ENCODE measurements around the gene SLC35F3.
A peak's percentile ranks its signal among the peaks of the same experiment; 100 is the strongest.

DNA sequence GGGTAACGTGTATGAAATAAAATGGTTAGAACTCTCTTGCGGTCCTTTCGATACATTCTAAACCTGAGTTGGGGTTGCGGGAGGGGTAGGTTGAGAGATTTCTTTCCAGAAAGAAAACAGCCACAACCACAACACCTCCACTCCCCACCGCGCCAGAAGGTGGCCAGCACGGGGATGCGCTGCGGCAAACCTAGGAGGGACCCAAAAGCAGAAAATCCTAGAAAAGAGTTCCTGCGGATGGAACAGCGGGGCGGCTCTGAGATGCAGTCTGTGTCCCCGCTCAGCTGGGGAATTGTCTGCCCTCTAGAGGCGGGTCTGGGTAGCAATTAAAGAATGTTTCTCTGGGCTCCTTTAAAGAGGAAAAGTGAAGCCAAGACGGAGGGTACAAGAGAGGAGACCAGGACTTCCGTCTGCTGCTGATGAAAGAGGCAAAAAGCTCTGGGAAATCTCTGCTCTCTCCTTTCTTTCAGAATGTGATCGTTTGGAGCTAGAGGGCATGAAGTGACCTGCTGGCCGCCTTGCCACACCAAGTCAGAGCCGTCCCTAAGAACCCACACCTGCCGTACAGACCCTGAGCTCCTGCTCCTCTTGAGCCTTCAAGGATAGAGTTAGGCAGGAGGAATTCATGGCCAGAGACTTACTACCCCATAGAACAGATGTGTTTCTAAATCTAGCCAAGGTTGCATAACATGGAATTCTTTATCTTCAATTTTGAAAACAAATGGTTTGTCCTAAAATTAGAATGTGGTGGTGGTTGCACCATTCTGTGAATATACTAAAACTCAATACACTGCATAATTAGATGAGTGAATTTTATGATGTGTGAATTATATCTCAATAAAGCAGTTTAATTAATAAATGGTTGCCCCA lies 422.3 kb downstream of the SLC35F3 start:
- TF ChIP-seq FOSL2 (IDR thresholded peaks at IDR 0.05; ENCODE audit: borderline replicate concordance, low read depth) (no peak), FOXM1 (IDR thresholded peaks at IDR 0.05; ENCODE audit: low read depth) (no peak), EZH2phosphoT487 (IDR thresholded peaks at IDR 0.05; ENCODE audit: borderline replicate concordance, low read depth) (no peak), RXRA (IDR thresholded peaks at IDR 0.05; ENCODE audit: borderline replicate concordance, low read depth) (no peak), YY1 (IDR thresholded peaks at IDR 0.05; ENCODE audit: low read depth) (no peak), POLR2AphosphoS5 (IDR thresholded peaks at IDR 0.05; ENCODE audit: low read depth, low read length) (no peak), TAF1 (IDR thresholded peaks at IDR 0.05; ENCODE audit: borderline replicate concordance, low read depth, low read length) (no peak), SMC3 (IDR thresholded peaks at IDR 0.05; ENCODE audit: low read depth, low read length) (peak; percentile 58), FOXJ3 (CRISPR knock-in tag; IDR thresholded peaks at IDR 0.05) (no peak), RFX5 (IDR thresholded peaks at IDR 0.05; ENCODE audit: low read length) (no peak), JUND (IDR thresholded peaks at IDR 0.05) (no peak)
- TF ChIP-seq, protein P1, sequence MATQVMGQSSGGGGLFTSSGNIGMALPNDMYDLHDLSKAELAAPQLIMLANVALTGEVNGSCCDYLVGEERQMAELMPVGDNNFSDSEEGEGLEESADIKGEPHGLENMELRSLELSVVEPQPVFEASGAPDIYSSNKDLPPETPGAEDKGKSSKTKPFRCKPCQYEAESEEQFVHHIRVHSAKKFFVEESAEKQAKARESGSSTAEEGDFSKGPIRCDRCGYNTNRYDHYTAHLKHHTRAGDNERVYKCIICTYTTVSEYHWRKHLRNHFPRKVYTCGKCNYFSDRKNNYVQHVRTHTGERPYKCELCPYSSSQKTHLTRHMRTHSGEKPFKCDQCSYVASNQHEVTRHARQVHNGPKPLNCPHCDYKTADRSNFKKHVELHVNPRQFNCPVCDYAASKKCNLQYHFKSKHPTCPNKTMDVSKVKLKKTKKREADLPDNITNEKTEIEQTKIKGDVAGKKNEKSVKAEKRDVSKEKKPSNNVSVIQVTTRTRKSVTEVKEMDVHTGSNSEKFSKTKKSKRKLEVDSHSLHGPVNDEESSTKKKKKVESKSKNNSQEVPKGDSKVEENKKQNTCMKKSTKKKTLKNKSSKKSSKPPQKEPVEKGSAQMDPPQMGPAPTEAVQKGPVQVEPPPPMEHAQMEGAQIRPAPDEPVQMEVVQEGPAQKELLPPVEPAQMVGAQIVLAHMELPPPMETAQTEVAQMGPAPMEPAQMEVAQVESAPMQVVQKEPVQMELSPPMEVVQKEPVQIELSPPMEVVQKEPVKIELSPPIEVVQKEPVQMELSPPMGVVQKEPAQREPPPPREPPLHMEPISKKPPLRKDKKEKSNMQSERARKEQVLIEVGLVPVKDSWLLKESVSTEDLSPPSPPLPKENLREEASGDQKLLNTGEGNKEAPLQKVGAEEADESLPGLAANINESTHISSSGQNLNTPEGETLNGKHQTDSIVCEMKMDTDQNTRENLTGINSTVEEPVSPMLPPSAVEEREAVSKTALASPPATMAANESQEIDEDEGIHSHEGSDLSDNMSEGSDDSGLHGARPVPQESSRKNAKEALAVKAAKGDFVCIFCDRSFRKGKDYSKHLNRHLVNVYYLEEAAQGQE (IDR thresholded peaks at IDR 0.05; ENCODE audit: low read depth, low read length): no peak
- TF ChIP-seq, protein P2, sequence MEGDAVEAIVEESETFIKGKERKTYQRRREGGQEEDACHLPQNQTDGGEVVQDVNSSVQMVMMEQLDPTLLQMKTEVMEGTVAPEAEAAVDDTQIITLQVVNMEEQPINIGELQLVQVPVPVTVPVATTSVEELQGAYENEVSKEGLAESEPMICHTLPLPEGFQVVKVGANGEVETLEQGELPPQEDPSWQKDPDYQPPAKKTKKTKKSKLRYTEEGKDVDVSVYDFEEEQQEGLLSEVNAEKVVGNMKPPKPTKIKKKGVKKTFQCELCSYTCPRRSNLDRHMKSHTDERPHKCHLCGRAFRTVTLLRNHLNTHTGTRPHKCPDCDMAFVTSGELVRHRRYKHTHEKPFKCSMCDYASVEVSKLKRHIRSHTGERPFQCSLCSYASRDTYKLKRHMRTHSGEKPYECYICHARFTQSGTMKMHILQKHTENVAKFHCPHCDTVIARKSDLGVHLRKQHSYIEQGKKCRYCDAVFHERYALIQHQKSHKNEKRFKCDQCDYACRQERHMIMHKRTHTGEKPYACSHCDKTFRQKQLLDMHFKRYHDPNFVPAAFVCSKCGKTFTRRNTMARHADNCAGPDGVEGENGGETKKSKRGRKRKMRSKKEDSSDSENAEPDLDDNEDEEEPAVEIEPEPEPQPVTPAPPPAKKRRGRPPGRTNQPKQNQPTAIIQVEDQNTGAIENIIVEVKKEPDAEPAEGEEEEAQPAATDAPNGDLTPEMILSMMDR (IDR thresholded peaks at IDR 0.05): peak; percentile 76
- TF ChIP-seq, protein P3, sequence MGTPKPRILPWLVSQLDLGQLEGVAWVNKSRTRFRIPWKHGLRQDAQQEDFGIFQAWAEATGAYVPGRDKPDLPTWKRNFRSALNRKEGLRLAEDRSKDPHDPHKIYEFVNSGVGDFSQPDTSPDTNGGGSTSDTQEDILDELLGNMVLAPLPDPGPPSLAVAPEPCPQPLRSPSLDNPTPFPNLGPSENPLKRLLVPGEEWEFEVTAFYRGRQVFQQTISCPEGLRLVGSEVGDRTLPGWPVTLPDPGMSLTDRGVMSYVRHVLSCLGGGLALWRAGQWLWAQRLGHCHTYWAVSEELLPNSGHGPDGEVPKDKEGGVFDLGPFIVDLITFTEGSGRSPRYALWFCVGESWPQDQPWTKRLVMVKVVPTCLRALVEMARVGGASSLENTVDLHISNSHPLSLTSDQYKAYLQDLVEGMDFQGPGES (IDR thresholded peaks at IDR 0.05; ENCODE audit: low read depth, low read length): no peak

Data from SK-N-SH (cell line).